GM21717 (cell line): ENCODE data around the gene RAX2.
"Not testable (repeated sequence)": the region's sequence is repeated elsewhere in the genome, so short reads cannot be mapped to it uniquely, and the experiment has no call there.

Experiments used
- ATAC-seq: cut with Tn5 transposase; IDR thresholded peaks from one replicate; pipeline ENCODE4 v1.9.1; 2021; ENCODE audit warnings: mild to moderate bottlenecking, moderate library complexity; ENCODE audit not compliant: unreplicated experiment

Gene RAX2

GRCh38 chr19:3771906-3772455 lies at the start of gene RAX2:
RAX2 (minus strand) TSS chr19:3772228; CDS start chr19:3771742, 486 bp downstream.
- ATAC-seq = no peak

GRCh38 chr19:3821156-3821555 lies 49.1 kb upstream of the RAX2 start:
- ATAC-seq = no peak

- no peak for ATAC-seq
These were observed 48.0 kb upstream of the RAX2 start for GRCh38 chr19:3819989-3820388.

- no peak for ATAC-seq
These were observed 46.9 kb upstream of the RAX2 start for GRCh38 chr19:3818918-3819317.

GRCh38 chr19:3818466-3818865 lies 46.4 kb upstream of the RAX2 start:
- ATAC-seq = no peak

- no peak for ATAC-seq
These were observed 45.7 kb upstream of the RAX2 start for GRCh38 chr19:3817761-3818160.

GRCh38 chr19:3816566-3817218 lies 44.7 kb upstream of the RAX2 start:
- no peak for ATAC-seq

GRCh38 chr19:3816148-3816547 lies 44.1 kb upstream of the RAX2 start:
- not testable (repeated sequence) for ATAC-seq

GRCh38 chr19:3814648-3815047 lies 42.6 kb upstream of the RAX2 start:
- ATAC-seq = no peak

GRCh38 chr19:3813473-3814392 lies 41.7 kb upstream of the RAX2 start:
- no peak for ATAC-seq

GRCh38 chr19:3810708-3811355 lies 38.8 kb upstream of the RAX2 start:
- no peak for ATAC-seq

- no peak for ATAC-seq
These were observed 38.1 kb upstream of the RAX2 start for GRCh38 chr19:3809881-3810707.

- no peak for ATAC-seq
These were observed 36.6 kb upstream of the RAX2 start for GRCh38 chr19:3808420-3809143.

GRCh38 chr19:3807574-3808354 lies 35.7 kb upstream of the RAX2 start:
- ATAC-seq = no peak

- no peak for ATAC-seq
These were observed 35.1 kb upstream of the RAX2 start for GRCh38 chr19:3807131-3807480.

- ATAC-seq = no peak
These were observed 33.8 kb upstream of the RAX2 start for GRCh38 chr19:3805859-3806258.

GRCh38 chr19:3804429-3804828 lies 32.4 kb upstream of the RAX2 start:
- ATAC-seq = no peak

GRCh38 chr19:3803986-3804385 lies 32.0 kb upstream of the RAX2 start:
- no peak for ATAC-seq
